ENCODE results near the gene AFAP1L2.

DNA sequence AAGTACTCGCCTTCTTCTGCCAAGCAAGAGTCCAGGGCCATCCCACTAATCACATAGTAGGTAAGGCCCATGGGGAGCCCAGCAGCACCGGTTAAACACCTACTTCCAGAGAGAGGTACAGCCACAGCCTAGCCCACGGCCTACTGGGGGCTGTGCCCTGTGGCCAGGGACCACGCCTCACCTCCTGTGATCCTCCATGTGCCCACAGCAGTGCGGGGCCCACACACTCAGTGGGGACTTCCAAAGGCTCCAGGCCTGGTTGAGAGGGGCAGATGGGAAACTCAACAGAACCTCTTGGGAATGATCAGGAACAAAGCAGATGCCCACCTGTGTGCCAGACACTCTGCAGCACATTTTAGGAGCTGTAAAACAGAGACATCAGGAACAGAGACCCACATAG lies 19.7 kb downstream of the AFAP1L2 start:
- TF ChIP-seq, protein P1, sequence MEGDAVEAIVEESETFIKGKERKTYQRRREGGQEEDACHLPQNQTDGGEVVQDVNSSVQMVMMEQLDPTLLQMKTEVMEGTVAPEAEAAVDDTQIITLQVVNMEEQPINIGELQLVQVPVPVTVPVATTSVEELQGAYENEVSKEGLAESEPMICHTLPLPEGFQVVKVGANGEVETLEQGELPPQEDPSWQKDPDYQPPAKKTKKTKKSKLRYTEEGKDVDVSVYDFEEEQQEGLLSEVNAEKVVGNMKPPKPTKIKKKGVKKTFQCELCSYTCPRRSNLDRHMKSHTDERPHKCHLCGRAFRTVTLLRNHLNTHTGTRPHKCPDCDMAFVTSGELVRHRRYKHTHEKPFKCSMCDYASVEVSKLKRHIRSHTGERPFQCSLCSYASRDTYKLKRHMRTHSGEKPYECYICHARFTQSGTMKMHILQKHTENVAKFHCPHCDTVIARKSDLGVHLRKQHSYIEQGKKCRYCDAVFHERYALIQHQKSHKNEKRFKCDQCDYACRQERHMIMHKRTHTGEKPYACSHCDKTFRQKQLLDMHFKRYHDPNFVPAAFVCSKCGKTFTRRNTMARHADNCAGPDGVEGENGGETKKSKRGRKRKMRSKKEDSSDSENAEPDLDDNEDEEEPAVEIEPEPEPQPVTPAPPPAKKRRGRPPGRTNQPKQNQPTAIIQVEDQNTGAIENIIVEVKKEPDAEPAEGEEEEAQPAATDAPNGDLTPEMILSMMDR (IDR thresholded peaks at IDR 0.05) = no peak
- TF ChIP-seq POLR2A (IDR thresholded peaks at IDR 0.05) (no peak), POLR2AphosphoS5 (IDR thresholded peaks at IDR 0.05; ENCODE audit: insufficient read depth in 1 of 2, low read depth in 1 of 2) (no peak)

Measured in vagina (tissue), 2 donors.